HG03060 (cell line): ENCODE data around the gene MEN1.

Experiments
- ATAC-seq: cut with Tn5 transposase; IDR thresholded peaks from one replicate; pipeline ENCODE4 v1.9.1; 2021; ENCODE audit warnings: low read depth, moderate number of reproducible peaks; ENCODE audit not compliant: unreplicated experiment

The MEN1 gene

DNA sequence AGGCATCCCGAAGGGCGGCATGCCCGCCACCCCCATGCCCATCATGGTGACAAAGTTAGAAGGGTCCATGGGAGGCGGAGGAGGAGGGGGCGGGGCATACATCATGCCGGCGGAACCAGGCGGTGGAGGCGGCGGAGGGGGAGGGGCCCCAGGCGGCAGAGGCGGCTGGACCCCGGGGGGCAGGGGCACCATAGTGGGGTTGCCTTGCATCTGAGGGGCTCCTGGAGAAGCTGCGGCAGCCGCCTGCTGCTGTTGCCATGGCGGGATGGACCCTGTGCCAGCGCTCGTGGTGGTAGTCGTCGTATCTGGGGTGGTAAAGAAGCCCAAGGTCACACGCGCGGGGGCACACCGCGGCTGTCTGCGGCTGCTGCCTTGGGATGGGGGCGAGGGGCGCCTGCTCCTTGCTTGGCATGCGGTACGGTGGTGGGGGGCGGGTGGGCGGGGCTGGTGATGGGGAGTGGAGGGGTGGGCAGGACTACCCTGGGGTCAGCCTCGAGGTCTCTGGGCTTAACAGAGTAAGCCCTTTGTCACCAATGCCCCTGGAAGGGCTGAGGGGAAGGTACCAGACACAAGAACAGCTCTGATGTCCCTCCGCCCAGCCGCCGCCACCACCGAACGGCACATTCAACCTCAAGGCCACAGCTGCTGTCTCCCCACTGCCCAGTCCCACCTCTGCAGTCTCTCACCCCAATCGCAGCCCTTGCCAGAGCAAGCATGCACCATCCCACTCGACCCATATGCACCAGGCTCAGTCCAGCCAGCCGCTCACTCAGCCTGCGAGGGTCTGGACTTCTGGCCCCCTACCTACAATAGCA is 44.3 kb downstream of the MEN1 start:
- no peak for ATAC-seq

DNA sequence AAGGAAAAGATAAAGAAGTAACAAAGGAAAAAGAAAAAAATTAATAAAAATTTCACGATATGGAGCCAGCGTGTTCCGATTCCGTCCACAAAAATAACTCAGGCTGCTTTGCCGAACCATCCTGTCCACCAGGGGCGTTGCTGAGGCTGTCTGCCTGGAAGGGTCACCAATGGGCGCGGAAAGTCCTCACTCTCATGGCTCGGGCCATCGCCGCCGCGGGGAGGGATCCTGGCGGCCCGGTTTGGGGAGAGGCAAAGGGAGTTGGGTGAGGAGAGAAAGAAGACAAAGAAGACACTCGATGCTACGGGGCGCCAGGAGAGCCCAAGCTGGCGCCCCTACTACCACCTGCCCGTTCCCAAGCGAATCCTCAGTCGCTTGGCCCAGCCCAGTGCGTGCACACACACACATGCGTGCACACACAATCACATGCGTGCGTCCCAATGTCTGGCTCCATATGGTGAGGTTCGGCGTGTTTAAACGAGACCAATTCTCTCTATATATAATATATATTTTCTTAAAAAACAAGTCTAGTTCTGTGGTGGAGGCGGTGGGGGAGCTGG is 45.0 kb downstream of the MEN1 start:
- ATAC-seq = no peak

DNA sequence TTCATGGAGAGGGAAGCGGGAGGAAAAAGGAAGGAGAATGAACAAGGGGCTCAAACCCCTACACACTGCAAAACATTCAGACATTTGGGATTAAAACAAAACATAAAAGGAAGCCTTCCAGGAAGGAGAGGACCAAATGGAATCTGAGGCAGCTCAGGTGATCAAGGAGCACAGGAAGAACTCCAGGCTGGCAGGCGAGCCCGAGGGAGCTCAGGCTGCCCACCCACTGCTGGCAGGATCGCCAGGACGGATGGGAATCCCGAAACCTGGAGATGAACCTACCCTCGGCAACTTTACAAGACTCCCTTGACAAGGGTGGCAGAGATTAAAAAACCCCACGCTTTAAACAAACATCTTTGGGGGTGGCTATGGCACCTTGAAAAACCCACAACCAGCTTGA is 45.6 kb downstream of the MEN1 start:
- no peak for ATAC-seq

DNA sequence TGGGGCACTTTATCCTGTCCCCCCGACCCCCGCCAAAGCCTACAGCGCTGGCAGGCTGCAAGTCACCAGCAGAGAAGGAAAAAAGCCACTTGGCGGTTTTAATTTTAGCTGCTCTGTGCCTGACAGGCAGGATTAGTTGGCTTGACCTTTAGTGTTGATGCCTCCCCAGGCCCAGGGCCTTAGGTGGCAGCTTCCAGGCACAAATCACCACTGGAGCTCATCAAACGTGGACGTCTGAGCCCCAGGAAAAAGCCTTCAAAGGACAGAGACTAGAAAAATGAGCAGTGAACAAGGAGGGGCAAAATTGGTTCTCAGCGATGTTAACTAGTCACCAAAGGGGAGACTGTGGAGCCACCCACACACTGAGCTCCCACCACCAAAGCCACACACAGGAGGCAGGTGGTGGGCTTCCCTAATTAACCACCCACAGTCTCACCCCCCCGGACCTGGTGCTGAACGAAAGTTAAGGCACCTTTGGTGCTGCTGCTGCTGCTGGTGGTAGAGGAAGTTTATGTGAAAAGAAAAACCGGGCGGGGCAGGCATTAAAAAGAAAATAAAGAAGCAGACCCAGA is 46.2 kb downstream of the MEN1 start:
- no peak for ATAC-seq

DNA sequence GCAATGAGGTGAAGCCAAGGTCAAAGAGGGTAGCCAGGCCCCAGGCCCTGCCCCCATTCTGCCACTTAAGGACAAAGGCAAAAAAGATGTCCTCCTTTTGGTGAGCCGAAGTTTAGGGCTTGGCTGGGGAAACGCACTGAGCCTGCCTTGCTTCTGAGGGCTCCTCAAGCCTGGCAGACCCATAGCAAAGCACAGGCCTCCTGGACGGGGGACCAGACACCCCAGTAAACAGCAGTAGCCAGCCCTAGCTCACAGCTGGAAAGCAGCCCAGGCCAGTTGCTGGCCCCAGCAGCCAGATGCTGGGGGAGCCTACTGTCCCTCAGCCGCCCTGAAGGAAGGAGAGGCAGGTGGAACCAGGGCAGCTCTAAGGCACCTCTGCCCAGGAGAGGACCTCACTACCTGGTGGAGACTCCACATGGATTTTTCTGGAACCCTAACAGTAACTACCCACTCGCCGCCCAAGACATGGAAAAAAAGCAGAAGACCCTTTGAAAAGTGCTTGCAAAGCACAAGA is 46.8 kb downstream of the MEN1 start:
- no peak for ATAC-seq

DNA sequence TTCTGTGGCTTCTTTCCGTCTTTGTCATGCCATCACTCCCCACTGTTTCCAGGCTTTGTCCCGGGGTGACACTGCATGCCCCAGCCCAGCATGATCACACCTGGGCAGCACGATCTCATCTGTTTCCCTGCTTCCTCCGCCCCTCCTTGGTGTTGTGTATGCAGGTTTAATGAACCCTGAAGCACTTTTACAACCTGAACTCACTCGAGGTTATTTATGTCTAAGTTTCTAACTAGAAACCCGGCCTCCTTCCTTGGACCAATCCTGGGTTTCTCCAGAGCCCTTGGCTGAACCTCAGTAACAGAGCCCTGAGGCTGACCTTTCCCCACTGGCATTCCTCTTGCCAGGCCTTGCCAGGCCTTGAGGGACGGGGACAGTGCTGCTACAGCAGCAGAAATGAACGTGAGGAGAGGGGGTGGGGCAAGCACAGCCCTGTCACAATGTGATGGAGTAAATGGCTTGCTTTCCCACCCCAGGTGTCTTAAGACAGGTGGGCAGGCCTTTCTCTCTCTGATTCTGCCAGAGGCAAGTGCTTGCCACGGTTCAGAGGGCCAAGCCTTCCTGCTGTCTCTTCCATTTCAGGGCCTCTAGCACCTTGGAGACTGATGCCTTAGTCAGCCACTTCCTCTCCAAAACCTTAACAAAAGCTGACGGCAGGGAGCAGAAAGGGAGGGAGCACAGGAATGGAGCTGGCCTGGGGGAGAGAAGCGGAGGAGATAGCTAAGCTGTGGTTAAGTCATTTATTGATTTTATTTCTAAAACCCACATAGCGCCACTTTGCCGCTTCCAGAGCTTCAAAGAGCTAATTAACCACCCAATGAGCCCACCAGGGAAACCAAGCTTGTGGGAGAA is 47.5 kb downstream of the MEN1 start:
- no peak for ATAC-seq

DNA sequence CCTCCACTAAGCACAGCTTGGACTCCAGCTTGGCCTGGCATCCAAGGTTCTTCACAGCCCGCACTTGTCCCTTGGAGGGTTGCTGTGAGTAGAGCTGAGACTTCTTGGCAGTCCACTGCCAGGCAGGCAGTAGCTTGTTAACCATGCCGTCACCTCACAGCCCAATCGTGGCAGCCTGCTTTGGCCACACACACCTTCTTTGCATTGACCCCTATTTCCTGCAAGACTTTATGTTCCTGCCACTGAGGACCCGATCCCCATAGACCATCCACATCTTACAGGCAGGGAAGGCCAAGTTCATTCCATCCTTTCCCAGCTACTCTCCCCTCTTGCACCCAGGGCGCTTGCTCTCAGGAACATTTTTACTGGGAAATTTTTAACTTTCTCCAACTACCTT is 48.1 kb downstream of the MEN1 start:
- no peak for ATAC-seq

DNA sequence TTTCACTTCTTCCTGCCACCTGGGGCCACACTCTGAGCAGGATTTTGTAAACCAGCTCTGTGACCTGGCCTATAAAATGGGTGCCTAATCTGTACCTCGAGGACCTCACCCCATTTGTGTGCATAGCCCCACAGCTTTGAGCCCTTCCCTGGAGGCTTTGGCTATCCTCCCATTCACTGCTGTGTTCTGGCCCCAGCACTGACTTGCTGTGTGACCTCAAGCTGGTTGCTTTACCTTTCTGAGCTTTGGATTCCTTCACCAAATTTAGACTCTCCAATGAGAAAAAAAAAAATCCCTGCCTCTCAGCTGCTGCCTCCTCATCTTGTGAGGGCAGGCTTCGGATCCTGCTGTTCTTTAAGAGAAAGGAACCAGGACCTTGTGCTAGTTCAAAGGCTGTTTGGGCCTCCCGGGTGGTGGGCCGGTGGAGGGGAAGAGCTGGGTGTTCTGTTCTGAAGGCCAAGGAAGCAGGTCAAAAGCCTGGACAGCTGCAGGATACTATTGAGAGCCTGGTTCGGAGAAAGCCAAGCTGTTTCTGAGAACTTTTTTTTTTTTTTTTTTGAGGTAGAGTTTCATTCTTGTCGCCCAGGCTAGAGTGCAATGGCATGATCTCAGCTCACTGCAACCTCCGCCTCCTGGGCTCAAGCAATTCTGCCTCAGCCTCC is 49.5 kb downstream of the MEN1 start:
- no peak for ATAC-seq

DNA sequence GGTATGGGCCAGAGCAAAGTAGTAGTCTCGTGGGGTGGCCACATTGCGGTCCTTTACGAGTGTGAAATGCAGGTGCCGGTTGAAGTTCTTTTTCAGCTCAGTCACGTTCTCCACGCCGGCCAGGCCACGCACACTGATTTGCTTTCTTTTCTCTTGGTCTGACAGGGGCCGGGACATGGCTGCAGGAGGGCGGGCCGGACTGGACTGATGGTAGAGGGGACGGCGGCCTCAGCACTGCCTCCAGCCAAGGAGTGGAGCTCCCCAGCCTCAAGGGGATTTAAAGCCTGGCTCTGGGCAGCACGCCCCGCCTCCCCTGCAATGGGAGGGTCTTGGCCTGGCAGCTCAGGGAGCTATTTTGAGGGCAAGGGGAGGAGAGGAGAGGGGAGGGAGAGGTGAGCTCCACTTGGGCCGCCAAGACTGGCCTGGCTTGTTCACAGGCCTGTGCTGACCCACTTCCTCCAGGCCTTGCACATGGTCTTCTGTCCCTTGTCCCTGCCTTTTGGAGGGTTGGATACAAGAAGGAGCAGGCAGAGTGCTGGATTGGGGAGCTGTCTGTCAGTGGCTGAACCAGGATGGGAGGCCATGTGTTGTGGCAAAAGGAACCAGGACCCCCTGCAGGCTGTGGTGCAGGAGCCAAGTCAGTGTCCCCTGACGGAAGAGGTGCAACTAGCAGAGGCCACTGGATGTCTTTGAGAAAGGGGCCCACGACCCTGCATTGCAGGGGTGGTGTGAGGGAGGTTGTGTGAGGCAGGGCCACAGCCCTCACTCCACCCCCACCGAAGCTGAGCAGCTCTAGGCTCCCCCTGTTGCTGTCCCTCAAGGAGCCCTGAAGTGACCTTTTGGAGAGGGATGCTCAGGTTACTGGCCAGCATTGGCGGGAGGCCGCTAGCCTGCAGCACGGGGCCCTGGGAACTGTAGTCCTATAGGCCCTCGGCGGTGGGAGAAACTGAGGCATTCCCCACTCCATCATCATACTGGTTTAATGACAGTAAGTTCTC is 50.3 kb downstream of the MEN1 start, which contains the start of gene PYGM:
Gene PYGM, minus strand, starts transcription at position 253 of the 998 bp plus-strand sequence. Its CDS starts 76 bp downstream, at position 177.
- ATAC-seq = no peak

DNA sequence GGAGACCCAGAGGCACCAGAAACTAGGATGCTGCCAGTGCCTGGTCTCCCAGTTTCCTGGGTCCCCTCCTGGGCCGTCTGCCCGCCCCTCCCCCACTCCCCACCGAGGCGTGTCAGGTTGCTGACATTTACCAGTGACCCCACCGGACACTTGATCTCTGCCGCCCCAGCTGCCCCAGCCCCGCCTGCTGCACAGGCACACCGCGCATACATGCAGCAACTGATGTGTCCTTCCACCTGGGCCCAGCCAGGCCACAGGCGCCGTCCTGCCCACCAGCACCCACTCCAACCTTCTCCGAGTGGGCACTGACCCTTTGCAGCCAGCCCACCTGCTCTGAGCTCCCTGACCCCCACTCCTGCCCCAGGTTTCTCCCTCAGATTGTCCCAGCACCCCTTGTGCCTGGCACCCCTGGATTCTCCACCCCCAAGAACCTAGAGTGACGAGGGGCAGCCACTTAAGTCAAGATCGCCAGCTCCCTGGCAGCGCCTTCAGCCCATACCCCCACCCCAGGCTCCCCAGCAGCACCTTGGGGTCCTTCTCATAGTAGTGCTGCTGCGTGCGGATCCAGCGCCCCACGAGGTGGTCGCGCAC is 51.1 kb downstream of the MEN1 start:
- no peak for ATAC-seq

DNA sequence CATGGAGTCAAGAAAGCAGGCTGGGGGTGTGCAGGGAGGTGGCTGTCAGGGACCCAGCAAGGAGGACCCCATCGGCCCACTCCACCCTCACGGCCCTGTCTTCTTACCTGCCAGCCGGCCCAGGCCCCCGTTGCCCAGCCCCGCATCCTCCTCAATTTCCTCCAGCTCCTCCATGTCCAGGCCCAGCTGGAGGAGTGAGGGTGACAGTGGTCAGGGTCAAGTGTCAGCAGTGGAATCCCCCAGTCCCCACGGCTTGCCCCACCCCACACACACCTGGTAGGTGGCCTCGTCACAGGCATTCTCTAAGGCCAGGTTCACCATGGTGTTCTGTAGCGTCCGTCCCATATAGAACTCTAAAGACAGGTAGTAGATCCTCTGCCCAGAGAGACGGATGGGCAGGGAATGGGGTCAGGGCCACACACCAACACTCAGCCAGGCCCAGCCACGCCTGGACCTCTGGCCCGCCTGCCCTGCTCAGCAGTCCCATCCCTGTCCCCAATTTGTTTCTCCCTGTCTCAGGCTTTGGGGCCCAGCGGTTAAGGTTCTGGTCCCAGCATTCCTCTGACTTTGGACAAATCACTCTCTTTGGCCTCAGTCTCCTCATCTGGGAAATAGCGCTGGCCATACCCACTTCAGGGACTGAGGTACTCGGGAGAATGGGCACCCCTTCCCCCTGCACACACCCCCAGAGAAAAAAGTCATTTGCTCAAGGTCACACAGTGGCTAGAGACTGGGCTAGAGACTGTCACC is 51.8 kb downstream of the MEN1 start:
- no peak for ATAC-seq

DNA sequence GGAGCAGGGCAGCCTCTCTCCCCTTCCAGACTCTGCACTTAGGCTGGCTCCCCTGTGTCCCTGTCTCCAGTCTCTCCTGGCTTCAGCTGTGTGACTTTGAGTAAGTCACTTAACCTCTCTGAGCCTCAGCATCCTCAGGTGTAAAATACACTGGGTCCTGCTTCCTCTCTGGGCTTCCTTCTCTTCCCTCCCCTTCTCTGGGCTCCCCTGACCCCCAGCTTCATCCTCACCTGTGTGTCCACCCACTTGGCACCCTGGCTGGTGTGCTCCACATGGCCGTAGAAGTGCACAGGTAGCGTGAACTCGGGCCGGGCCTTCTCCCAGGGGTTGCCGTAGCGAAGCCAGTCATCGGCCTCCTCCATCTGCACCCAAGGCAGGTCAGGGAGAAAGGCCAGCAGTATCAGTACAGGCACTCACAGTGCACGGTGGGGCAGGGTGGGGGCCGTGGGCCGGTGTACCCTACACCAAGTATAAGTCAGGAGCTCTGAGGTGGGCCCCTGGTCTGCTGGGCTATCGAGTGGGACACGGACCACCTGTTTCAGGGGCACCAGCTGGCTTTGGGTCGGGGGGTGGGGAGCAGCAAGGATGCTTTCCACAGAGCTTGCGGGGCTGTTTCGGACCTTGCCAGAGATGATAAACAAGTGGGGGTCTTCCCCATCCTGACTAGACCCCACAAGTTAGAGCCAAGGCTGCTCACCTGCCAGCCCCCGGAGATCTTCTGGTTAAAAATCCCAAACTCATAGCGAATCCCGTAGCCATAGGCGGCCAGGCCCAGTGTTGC is 52.6 kb downstream of the MEN1 start:
- ATAC-seq = no peak

DNA sequence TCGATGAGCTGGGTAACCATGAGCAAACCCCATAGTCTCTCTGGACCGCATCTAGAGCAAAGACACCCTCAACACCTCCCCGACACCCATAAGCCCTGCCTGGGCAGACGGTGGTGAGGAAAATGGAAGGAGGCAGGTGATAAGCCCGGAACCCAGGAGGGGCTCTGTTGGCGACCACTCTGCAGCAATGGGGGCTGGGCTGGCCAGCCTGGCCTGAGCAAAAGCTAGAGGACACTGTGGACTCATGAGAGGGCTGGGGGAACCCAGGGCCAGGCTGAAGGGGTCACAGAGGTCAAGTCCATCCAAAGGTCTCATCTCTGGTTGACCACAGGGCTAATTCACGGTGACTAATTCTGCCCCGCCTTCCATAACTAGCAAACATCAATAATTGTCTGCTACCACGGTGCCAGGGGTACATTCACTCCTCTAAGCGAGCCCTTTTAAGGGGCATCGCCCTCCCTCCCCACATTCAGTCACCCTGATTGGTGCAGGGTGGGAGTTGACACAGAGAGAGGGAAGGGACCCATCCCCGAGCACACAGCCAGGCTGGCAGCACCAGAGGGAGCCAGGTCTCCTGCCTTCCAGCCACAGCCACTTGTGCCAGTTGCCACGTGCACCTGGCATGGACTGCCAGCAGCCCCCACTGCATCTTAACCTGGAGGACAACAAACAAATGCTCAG is 54.5 kb downstream of the MEN1 start:
- ATAC-seq = no peak

DNA sequence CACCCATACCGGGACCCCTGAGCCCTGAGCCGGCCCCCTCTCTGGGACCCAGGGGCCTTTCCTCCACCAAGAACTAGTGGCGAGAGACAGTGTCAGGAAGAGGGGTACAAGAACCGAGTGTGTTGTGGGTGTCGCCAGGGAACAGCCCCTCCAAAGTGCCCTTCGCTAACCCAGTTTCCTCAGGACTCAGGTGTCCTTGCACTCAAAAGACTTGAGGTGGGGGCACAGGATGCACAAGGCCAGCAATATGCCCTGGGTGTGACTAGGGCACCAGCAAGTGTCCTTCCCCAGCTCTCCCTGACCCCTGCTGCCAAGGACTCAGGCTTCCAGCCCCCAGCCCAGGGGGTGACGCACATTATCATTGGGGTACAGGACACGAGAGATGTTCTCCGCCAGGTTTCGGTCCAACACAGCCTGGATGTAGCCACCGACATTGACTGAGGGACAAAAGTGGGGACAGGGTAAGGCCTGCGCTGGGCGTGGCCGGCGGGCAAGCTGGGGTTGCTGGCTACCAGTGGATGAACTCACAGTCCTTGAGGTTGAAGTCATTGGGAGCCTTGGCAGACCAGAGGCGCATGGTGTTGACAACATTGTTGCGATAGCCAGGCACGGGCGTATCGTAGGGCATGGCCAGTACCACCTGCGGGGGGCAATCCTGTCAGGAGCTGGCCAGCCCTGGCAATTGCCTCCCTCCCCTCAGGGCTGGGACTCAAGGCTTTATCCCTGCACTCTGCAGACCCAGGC is 55.3 kb downstream of the MEN1 start:
- no peak for ATAC-seq

DNA sequence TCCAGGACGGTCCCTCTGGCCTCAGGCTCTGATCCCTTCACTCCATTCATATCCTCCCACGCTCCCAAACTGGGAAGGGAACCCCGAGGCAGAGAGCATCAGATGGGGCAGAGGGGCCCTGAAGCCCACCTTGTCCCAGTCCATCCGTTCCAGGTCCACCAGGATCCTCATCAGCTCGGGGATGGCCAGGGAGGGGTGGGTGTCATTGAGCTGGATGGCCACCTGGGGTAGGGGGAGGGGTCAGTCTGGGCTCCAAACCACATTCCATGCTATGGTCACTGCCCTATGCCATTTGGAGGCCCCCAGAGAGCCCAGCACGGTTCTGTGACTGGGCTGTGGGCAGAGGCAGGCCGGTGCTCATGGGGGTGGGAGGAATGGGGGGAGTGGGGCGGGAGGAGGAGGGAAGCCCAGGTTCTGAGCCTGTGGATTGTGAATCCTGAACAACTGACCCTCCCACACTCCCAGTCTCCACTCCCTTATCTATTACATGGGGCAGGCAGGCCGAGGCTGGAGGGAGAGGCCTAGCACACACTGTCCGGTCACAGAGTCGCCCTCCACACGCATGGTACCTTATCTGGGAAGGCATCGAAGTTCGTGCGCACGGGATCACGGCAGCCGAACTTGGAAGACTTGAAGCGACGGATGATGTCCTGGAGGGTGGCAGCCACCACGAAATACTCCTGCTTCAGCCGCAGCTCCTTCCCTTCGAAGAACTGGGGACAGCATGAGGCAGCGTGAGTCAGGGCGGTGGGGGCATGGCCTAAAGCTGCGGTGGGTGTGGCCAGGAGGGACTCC is 56.0 kb downstream of the MEN1 start:
- ATAC-seq = no peak
